WTC11 (cell line): ENCODE data around the gene FRMD8. TPM values are rescaled to one million over a fixed set of nuclear protein-coding genes. Genes with fewer than 3 reads are reported as not detected.

Experiments used
- CREM ChIP-seq: sonication (generic); formaldehyde crosslinking; IDR thresholded peaks from 2 replicates; pipeline ENCODE4 v1.8.1; 2022; ENCODE audit warnings: mild to moderate bottlenecking, missing genetic modification reagents, moderate library complexity
- FOXJ3 ChIP-seq: sonication (generic); formaldehyde crosslinking; IDR thresholded peaks from 2 replicates; pipeline ENCODE4 v1.9.0; 2021; ENCODE audit warnings: missing genetic modification reagents, mild to moderate bottlenecking, borderline replicate concordance
- GRHL2 ChIP-seq: fragments of 250-450 bp; sonication (Bioruptor Pico); IDR thresholded peaks from 2 replicates; pipeline ENCODE4 v1.8.0; 2022; ENCODE audit warnings: mild to moderate bottlenecking, moderate library complexity; ENCODE audit not compliant: insufficient replicate concordance, severe bottlenecking
- JUN ChIP-seq: sonication (generic); formaldehyde crosslinking; IDR thresholded peaks from 2 replicates; pipeline ENCODE4 v1.8.0; 2023; ENCODE audit warnings: mild to moderate bottlenecking, missing genetic modification reagents
- NFYB ChIP-seq: sonication (generic); formaldehyde crosslinking; conservative IDR thresholded peaks from 2 replicates; pipeline ENCODE4 v1.8.0; 2022; ENCODE audit warnings: low read depth, missing genetic modification reagents
- NR2C2 ChIP-seq: sonication (generic); formaldehyde crosslinking; IDR thresholded peaks from 2 replicates; pipeline ENCODE4 v1.8.0; 2022; ENCODE audit warnings: mild to moderate bottlenecking, missing genetic modification reagents
- PRRX2 ChIP-seq: fragments of 250-450 bp; sonication (Bioruptor Pico); IDR thresholded peaks from 2 replicates; pipeline ENCODE4 v1.8.0; 2021; ENCODE audit warnings: mild to moderate bottlenecking
- SMAD4 ChIP-seq: sonication (generic); formaldehyde crosslinking; IDR thresholded peaks from 2 replicates; pipeline ENCODE4 v1.8.0; 2022; ENCODE audit warnings: mild to moderate bottlenecking, missing genetic modification reagents
- TP53 ChIP-seq: sonication (generic); formaldehyde crosslinking; IDR thresholded peaks from 2 replicates; pipeline ENCODE4 v1.8.1; 2023; ENCODE audit warnings: mild to moderate bottlenecking, missing genetic modification reagents
- ZBTB21 ChIP-seq: sonication (generic); formaldehyde crosslinking; IDR thresholded peaks from 2 replicates; pipeline ENCODE4 v1.8.1; 2023; ENCODE audit warnings: mild to moderate bottlenecking, missing genetic modification reagents, borderline replicate concordance
- ZNF219 ChIP-seq: sonication (generic); formaldehyde crosslinking; IDR thresholded peaks from 2 replicates; pipeline ENCODE4 v1.8.0; 2023; ENCODE audit warnings: missing genetic modification reagents, mild to moderate bottlenecking, borderline replicate concordance
- ZNF263 ChIP-seq: sonication (generic); formaldehyde crosslinking; IDR thresholded peaks from 2 replicates; pipeline ENCODE4 v1.8.1; 2022; ENCODE audit warnings: low read depth, mild to moderate bottlenecking, moderate library complexity, missing genetic modification reagents
- ZNF671 ChIP-seq: fragments of 250-450 bp; sonication (Bioruptor Pico); IDR thresholded peaks from 2 replicates; pipeline ENCODE4 v1.8.0; 2021; ENCODE audit warnings: mild to moderate bottlenecking
- total RNA-seq: library from RNA; stranded (reverse); gene quantifications from 3 replicates; pipeline ENCODE4 v1.2.3, GENCODE V29; 2021
- TF ChIP-seq, protein P1 (sequence below): sonication (generic); formaldehyde crosslinking; IDR thresholded peaks from 2 replicates; pipeline ENCODE4 v1.8.1; 2023; ENCODE audit warnings: mild to moderate bottlenecking, missing genetic modification reagents
- TF ChIP-seq, protein P2 (sequence below): sonication (generic); formaldehyde crosslinking; IDR thresholded peaks from 2 replicates; pipeline ENCODE4 v1.8.0; 2023; ENCODE audit warnings: missing genetic modification reagents, mild to moderate bottlenecking, borderline replicate concordance
- TF ChIP-seq, protein P3 (sequence below): sonication (generic); formaldehyde crosslinking; IDR thresholded peaks from 2 replicates; pipeline ENCODE4 v1.8.1; 2022; ENCODE audit warnings: low read depth, mild to moderate bottlenecking, moderate library complexity, missing genetic modification reagents, borderline replicate concordance
- TF ChIP-seq, protein P4 (sequence below): sonication (generic); formaldehyde crosslinking; IDR thresholded peaks from 2 replicates; pipeline ENCODE4 v1.8.1; 2022; ENCODE audit warnings: missing genetic modification reagents, borderline replicate concordance
- TF ChIP-seq, protein P5 (sequence below): sonication (generic); formaldehyde crosslinking; IDR thresholded peaks from 2 replicates; pipeline ENCODE4 v1.8.0; 2022; ENCODE audit warnings: missing genetic modification reagents
- TF ChIP-seq, protein P6 (sequence below): sonication (generic); formaldehyde crosslinking; IDR thresholded peaks from 2 replicates; pipeline ENCODE4 v1.8.0; 2022; ENCODE audit warnings: mild to moderate bottlenecking, missing genetic modification reagents
- TF ChIP-seq, protein P7 (sequence below): sonication (generic); formaldehyde crosslinking; IDR thresholded peaks from 2 replicates; pipeline ENCODE4 v1.8.1; 2023; ENCODE audit warnings: mild to moderate bottlenecking, missing genetic modification reagents, moderate library complexity
- TF ChIP-seq, protein P8 (sequence below): sonication (generic); formaldehyde crosslinking; IDR thresholded peaks from 2 replicates; pipeline ENCODE4 v1.8.1; 2022; ENCODE audit warnings: low read depth, missing genetic modification reagents, borderline replicate concordance

The FRMD8 gene
- total RNA-seq, 1 experiment from 2014 or later = 23.7 TPM

DNA sequence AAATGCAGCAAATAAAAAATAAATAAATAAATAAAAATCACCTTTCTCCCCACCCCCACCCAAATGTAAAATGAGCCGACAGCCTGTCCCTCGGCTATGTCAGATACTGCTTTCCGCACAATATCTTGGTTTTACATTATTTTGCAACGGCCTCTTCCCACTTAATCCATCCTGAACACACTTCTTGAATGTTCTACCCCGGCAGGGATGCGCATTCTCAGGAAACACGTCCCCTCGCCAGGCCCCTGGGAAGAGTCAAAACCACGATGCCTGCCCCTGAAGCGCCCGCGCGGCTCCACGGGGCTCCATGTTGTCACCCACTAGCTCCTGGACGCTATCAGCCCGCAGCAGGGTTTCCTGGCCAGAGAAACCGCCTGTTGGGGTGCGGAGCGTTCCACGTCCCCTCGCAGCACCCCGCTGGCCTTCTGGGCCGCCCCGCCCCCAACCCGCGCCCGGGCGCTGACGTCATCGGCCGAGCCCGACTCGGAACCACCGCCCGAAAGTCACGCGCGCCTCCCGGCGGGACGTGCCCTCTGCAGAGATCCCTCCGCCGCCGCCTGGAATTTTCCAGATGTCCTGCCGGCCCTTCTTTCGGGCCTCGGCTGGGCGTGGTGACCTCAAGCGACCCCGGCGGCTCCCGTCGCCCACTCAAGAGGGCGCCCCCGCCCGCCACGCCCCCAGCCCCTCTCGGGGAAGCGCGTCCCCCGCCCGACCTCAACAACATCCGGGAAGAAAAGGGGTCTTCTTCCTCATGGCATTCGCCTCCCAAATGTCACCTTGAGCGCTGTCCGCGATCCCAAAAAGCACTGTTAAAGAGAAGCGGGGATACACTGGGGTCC, 35.6 kb downstream of the FRMD8 start (continued):
- no peak for TF ChIP-seq GRHL2 (CRISPR knock-in tag)
- no peak for TF ChIP-seq NR2C2 (CRISPR knock-in tag)
- TF ChIP-seq, protein P1, sequence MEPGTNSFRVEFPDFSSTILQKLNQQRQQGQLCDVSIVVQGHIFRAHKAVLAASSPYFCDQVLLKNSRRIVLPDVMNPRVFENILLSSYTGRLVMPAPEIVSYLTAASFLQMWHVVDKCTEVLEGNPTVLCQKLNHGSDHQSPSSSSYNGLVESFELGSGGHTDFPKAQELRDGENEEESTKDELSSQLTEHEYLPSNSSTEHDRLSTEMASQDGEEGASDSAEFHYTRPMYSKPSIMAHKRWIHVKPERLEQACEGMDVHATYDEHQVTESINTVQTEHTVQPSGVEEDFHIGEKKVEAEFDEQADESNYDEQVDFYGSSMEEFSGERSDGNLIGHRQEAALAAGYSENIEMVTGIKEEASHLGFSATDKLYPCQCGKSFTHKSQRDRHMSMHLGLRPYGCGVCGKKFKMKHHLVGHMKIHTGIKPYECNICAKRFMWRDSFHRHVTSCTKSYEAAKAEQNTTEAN = no peak
- no peak for TF ChIP-seq ZNF671 (CRISPR knock-in tag)
- TF ChIP-seq, protein P2, sequence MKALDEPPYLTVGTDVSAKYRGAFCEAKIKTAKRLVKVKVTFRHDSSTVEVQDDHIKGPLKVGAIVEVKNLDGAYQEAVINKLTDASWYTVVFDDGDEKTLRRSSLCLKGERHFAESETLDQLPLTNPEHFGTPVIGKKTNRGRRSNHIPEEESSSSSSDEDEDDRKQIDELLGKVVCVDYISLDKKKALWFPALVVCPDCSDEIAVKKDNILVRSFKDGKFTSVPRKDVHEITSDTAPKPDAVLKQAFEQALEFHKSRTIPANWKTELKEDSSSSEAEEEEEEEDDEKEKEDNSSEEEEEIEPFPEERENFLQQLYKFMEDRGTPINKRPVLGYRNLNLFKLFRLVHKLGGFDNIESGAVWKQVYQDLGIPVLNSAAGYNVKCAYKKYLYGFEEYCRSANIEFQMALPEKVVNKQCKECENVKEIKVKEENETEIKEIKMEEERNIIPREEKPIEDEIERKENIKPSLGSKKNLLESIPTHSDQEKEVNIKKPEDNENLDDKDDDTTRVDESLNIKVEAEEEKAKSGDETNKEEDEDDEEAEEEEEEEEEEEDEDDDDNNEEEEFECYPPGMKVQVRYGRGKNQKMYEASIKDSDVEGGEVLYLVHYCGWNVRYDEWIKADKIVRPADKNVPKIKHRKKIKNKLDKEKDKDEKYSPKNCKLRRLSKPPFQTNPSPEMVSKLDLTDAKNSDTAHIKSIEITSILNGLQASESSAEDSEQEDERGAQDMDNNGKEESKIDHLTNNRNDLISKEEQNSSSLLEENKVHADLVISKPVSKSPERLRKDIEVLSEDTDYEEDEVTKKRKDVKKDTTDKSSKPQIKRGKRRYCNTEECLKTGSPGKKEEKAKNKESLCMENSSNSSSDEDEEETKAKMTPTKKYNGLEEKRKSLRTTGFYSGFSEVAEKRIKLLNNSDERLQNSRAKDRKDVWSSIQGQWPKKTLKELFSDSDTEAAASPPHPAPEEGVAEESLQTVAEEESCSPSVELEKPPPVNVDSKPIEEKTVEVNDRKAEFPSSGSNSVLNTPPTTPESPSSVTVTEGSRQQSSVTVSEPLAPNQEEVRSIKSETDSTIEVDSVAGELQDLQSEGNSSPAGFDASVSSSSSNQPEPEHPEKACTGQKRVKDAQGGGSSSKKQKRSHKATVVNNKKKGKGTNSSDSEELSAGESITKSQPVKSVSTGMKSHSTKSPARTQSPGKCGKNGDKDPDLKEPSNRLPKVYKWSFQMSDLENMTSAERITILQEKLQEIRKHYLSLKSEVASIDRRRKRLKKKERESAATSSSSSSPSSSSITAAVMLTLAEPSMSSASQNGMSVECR = no peak
- TF ChIP-seq PRRX2 (CRISPR knock-in tag) = no peak
- TF ChIP-seq, protein P3, sequence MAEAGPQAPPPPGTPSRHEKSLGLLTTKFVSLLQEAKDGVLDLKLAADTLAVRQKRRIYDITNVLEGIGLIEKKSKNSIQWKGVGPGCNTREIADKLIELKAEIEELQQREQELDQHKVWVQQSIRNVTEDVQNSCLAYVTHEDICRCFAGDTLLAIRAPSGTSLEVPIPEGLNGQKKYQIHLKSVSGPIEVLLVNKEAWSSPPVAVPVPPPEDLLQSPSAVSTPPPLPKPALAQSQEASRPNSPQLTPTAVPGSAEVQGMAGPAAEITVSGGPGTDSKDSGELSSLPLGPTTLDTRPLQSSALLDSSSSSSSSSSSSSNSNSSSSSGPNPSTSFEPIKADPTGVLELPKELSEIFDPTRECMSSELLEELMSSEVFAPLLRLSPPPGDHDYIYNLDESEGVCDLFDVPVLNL (CRISPR knock-in tag) = no peak
- TF ChIP-seq ZNF219 = 0 out of 2 replicates have a peak, but pooled peaks have one; percentile 27
- TF ChIP-seq JUN (CRISPR knock-in tag) = peak; percentile 83; the same call in 1 of the 2 replicates
- TF ChIP-seq ZNF263 (CRISPR knock-in tag) = no peak
- TF ChIP-seq NFYB (CRISPR knock-in tag) = no peak
- TF ChIP-seq SMAD4 = peak; percentile 34; the same call in 1 of the 2 replicates
- no peak for TF ChIP-seq FOXJ3 (CRISPR knock-in tag)
- no peak for TF ChIP-seq TP53 (CRISPR knock-in tag)
- TF ChIP-seq, protein P4, sequence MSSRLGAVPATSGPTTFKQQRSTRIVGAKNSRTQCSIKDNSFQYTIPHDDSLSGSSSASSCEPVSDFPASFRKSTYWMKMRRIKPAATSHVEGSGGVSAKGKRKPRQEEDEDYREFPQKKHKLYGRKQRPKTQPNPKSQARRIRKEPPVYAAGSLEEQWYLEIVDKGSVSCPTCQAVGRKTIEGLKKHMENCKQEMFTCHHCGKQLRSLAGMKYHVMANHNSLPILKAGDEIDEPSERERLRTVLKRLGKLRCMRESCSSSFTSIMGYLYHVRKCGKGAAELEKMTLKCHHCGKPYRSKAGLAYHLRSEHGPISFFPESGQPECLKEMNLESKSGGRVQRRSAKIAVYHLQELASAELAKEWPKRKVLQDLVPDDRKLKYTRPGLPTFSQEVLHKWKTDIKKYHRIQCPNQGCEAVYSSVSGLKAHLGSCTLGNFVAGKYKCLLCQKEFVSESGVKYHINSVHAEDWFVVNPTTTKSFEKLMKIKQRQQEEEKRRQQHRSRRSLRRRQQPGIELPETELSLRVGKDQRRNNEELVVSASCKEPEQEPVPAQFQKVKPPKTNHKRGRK = no peak
- TF ChIP-seq, protein P5, sequence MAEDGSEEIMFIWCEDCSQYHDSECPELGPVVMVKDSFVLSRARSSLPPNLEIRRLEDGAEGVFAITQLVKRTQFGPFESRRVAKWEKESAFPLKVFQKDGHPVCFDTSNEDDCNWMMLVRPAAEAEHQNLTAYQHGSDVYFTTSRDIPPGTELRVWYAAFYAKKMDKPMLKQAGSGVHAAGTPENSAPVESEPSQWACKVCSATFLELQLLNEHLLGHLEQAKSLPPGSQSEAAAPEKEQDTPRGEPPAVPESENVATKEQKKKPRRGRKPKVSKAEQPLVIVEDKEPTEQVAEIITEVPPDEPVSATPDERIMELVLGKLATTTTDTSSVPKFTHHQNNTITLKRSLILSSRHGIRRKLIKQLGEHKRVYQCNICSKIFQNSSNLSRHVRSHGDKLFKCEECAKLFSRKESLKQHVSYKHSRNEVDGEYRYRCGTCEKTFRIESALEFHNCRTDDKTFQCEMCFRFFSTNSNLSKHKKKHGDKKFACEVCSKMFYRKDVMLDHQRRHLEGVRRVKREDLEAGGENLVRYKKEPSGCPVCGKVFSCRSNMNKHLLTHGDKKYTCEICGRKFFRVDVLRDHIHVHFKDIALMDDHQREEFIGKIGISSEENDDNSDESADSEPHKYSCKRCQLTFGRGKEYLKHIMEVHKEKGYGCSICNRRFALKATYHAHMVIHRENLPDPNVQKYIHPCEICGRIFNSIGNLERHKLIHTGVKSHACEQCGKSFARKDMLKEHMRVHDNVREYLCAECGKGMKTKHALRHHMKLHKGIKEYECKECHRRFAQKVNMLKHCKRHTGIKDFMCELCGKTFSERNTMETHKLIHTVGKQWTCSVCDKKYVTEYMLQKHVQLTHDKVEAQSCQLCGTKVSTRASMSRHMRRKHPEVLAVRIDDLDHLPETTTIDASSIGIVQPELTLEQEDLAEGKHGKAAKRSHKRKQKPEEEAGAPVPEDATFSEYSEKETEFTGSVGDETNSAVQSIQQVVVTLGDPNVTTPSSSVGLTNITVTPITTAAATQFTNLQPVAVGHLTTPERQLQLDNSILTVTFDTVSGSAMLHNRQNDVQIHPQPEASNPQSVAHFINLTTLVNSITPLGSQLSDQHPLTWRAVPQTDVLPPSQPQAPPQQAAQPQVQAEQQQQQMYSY (CRISPR knock-in tag) = no peak
- TF ChIP-seq ZBTB21 (CRISPR knock-in tag) = no peak
- TF ChIP-seq, protein P6, sequence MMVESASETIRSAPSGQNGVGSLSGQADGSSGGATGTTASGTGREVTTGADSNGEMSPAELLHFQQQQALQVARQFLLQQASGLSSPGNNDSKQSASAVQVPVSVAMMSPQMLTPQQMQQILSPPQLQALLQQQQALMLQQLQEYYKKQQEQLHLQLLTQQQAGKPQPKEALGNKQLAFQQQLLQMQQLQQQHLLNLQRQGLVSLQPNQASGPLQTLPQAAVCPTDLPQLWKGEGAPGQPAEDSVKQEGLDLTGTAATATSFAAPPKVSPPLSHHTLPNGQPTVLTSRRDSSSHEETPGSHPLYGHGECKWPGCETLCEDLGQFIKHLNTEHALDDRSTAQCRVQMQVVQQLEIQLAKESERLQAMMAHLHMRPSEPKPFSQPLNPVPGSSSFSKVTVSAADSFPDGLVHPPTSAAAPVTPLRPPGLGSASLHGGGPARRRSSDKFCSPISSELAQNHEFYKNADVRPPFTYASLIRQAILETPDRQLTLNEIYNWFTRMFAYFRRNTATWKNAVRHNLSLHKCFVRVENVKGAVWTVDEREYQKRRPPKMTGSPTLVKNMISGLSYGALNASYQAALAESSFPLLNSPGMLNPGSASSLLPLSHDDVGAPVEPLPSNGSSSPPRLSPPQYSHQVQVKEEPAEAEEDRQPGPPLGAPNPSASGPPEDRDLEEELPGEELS (CRISPR knock-in tag) = peak; percentile 81; the same call in 1 of the 2 replicates
- TF ChIP-seq, protein P7, sequence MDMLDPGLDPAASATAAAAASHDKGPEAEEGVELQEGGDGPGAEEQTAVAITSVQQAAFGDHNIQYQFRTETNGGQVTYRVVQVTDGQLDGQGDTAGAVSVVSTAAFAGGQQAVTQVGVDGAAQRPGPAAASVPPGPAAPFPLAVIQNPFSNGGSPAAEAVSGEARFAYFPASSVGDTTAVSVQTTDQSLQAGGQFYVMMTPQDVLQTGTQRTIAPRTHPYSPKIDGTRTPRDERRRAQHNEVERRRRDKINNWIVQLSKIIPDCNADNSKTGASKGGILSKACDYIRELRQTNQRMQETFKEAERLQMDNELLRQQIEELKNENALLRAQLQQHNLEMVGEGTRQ = no peak; the same call in 1 of the 2 replicates
- TF ChIP-seq, protein P8, sequence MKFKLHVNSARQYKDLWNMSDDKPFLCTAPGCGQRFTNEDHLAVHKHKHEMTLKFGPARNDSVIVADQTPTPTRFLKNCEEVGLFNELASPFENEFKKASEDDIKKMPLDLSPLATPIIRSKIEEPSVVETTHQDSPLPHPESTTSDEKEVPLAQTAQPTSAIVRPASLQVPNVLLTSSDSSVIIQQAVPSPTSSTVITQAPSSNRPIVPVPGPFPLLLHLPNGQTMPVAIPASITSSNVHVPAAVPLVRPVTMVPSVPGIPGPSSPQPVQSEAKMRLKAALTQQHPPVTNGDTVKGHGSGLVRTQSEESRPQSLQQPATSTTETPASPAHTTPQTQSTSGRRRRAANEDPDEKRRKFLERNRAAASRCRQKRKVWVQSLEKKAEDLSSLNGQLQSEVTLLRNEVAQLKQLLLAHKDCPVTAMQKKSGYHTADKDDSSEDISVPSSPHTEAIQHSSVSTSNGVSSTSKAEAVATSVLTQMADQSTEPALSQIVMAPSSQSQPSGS (CRISPR knock-in tag) = no peak
- TF ChIP-seq CREM (CRISPR knock-in tag) = peak; percentile 89; the same call in 1 of the 2 replicates
